ENCODE results near the gene DYRK1A. TPM values are rescaled to one million over a fixed set of nuclear protein-coding genes. Genes with fewer than 3 reads are reported as not detected.

The DYRK1A gene
- total RNA-seq, 4 donors from 2014 or later, result 71.5 to 116 (median 90.9) TPM

DNA sequence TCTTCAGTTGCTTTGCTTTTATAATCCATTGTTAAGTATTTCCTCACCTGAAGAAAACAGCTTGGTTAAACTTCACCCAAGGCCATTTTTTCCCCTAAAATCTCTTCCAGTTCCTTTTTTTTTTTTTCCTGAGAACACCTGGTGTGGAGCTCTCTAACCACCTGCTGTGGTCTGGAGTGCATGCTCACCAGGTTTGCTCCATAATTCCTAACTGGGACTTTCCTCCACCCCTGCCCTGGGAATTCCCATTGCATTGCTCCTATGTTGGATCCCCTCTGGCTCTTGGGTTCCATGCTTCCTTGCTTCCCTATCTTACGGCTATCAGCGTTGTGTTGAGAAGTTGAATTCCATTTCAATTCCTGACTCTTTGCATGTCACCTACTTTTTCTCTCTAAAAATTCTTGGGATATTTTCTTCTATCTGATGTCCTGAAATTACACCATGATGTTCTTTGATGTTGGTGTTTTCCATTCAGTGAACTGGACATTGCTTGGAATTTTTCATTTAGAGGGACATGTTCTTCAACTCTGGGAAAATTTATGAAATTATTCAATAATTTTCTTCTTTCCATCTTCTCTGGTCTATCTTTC, 19.6 kb upstream of the DYRK1A start:
- TF ChIP-seq CTCF (IDR thresholded peaks at IDR 0.05) (no peak), POLR2A (IDR thresholded peaks at IDR 0.05) (no peak), POLR2AphosphoS5 (IDR thresholded peaks at IDR 0.05) (no peak), EP300 (IDR thresholded peaks at IDR 0.05; ENCODE audit: low read depth) (no peak)
- no peaks in the 10 kb centered on the region for H3K36me3 ChIP-seq
- H3K4me3 ChIP-seq, result no peak overlapping the region
- no peaks in the 10 kb centered on the region for H3K4me1 ChIP-seq
- intact Hi-C loops (cut with DNase I; ENCODE audit: low total_unique reads) (no loop called here), in situ Hi-C loops (cut with MboI; ENCODE audit: low pct_ligation_motif_present in 1 of 4, low pct_unique_long_range_greater_than_20kb in 1 of 4, low sequenced_read_pairs in 3 of 4) (no loop called here)
- no peak overlapping the region for H3K27ac ChIP-seq
- peaks cover 18% of the 10 kb centered on the region in 2 donors for H3K9me3 ChIP-seq
- no peak for DNase-seq
- 69 to 87% methylated on average over 2 of the region's 2 CpGs for WGBS, 2 donors (ENCODE audit: low coverage in 1 of 2)
- H3K27me3 ChIP-seq, result no peaks in the 10 kb centered on the region

- Histone ChIP-seq H3K9me3 (peaks cover 18% of the 10 kb centered on the region in 2 donors), H3K4me1 (no peaks in the 10 kb centered on the region), H3K4me3 (no peak overlapping the region), H3K27me3 (no peaks in the 10 kb centered on the region), H3K27ac (no peak overlapping the region), H3K36me3 (no peaks in the 10 kb centered on the region)
- in situ Hi-C loops (cut with MboI; ENCODE audit: low pct_ligation_motif_present in 1 of 4, low pct_unique_long_range_greater_than_20kb in 1 of 4, low sequenced_read_pairs in 3 of 4) (no loop called here), intact Hi-C loops (cut with DNase I; ENCODE audit: low total_unique reads) (no loop called here)
- TF ChIP-seq POLR2A (IDR thresholded peaks at IDR 0.05) (no peak), CTCF (IDR thresholded peaks at IDR 0.05) (no peak), POLR2AphosphoS5 (IDR thresholded peaks at IDR 0.05) (no peak), EP300 (IDR thresholded peaks at IDR 0.05; ENCODE audit: low read depth) (no peak)
- DNase-seq, result no peak
- WGBS, 2 donors (ENCODE audit: low coverage in 1 of 2), result 52 to 68% methylated on average over 2 of the region's 2 CpGs
Measured at GRCh38 chr21:37348664-37349063, 17.9 kb upstream of the DYRK1A start.

- Histone ChIP-seq H3K4me3 (no peak overlapping the region), H3K9me3 (peaks cover 18% of the 10 kb centered on the region in 2 donors), H3K27ac (no peak overlapping the region), H3K4me1 (no peaks in the 10 kb centered on the region), H3K36me3 (no peaks in the 10 kb centered on the region), H3K27me3 (no peaks in the 10 kb centered on the region)
- in situ Hi-C loops (cut with MboI; ENCODE audit: low pct_ligation_motif_present in 1 of 4, low pct_unique_long_range_greater_than_20kb in 1 of 4, low sequenced_read_pairs in 3 of 4) (loop anchor here in 2 of 4 donors (10.0 kb wide), 1 partner anchor 76 kb away; no protein-coding TSS in a partner anchor), intact Hi-C loops (cut with DNase I; ENCODE audit: low total_unique reads) (no loop called here)
- TF ChIP-seq CTCF (IDR thresholded peaks at IDR 0.05) (no peak), EP300 (IDR thresholded peaks at IDR 0.05; ENCODE audit: low read depth) (no peak), POLR2A (IDR thresholded peaks at IDR 0.05) (no peak), POLR2AphosphoS5 (IDR thresholded peaks at IDR 0.05) (no peak)
- no peak for DNase-seq
Measured at GRCh38 chr21:37350472-37350871, 16.1 kb upstream of the DYRK1A start.

GRCh38 chr21:37356706-37357105, 9.9 kb upstream of the DYRK1A start:
- no peaks in the 10 kb centered on the region for H3K9me3 ChIP-seq
- in situ Hi-C loops (cut with MboI; ENCODE audit: low pct_ligation_motif_present in 1 of 4, low pct_unique_long_range_greater_than_20kb in 1 of 4, low sequenced_read_pairs in 3 of 4), result loop anchor here in 2 of 4 donors (10.0 kb wide), 1 partner anchor 82 kb away; no protein-coding TSS in a partner anchor
- H3K27ac ChIP-seq, result no peak overlapping the region
- no peaks in the 10 kb centered on the region for H3K27me3 ChIP-seq
- H3K4me3 ChIP-seq, result no peak overlapping the region
- H3K36me3 ChIP-seq, result no peaks in the 10 kb centered on the region
- DNase-seq, result no peak
- intact Hi-C loops (cut with DNase I; ENCODE audit: low total_unique reads), result no loop called here
- H3K4me1 ChIP-seq, result no peaks in the 10 kb centered on the region
- 74 to 81% methylated on average over 5 of the region's 5 CpGs for WGBS, 2 donors (ENCODE audit: low coverage in 1 of 2)
- no peak for TF ChIP-seq EP300 (IDR thresholded peaks at IDR 0.05; ENCODE audit: low read depth)
- no peak for TF ChIP-seq POLR2AphosphoS5 (IDR thresholded peaks at IDR 0.05)
- TF ChIP-seq POLR2A (IDR thresholded peaks at IDR 0.05), result no peak
- TF ChIP-seq CTCF (IDR thresholded peaks at IDR 0.05), result no peak

Data from transverse colon (tissue), 4 donors.